NCI-H82 treated with DMSO at 0.1 percent for 48 hours (cell line): ENCODE results near the gene DOCK8.

Experiments
- DNase-seq: peaks from one replicate; lab custom pipeline; 2025; ENCODE audit not compliant: unreplicated experiment; lab: John Stamatoyannopoulos, UW

DOCK8 gene

GRCh38 chr9:357560-357959, 142.9 kb downstream of the DOCK8 start:
- DNase-seq, result no peak

- DNase-seq, result no peak
These were observed 148.1 kb downstream of the DOCK8 start for GRCh38 chr9:362561-363273.

GRCh38 chr9:363274-363612, 148.6 kb downstream of the DOCK8 start:
- no peak for DNase-seq

GRCh38 chr9:365436-365835, 150.8 kb downstream of the DOCK8 start:
- DNase-seq, result no peak

GRCh38 chr9:366620-367019, 152.0 kb downstream of the DOCK8 start:
- DNase-seq, result no peak

GRCh38 chr9:370086-370485, 155.4 kb downstream of the DOCK8 start:
- DNase-seq, result no peak

GRCh38 chr9:371349-371748, 156.7 kb downstream of the DOCK8 start:
- DNase-seq, result peak; percentile 20

GRCh38 chr9:372128-372527, 157.5 kb downstream of the DOCK8 start:
- no peak for DNase-seq

- DNase-seq, result no peak
These were observed 159.1 kb downstream of the DOCK8 start for GRCh38 chr9:373759-374206.

- DNase-seq, result no peak
These were observed 160.1 kb downstream of the DOCK8 start for GRCh38 chr9:374736-375135.

GRCh38 chr9:376115-376514, 161.4 kb downstream of the DOCK8 start:
- no peak for DNase-seq

GRCh38 chr9:378263-378662, 163.6 kb downstream of the DOCK8 start:
- DNase-seq, result no peak

- DNase-seq, result no peak
These were observed 167.7 kb downstream of the DOCK8 start for GRCh38 chr9:382383-382782.

- peak; percentile 67 for DNase-seq
These were observed 171.2 kb downstream of the DOCK8 start for GRCh38 chr9:385818-386398.

GRCh38 chr9:389159-389558, 174.5 kb downstream of the DOCK8 start:
- no peak for DNase-seq

- no peak for DNase-seq
These were observed 175.1 kb downstream of the DOCK8 start for GRCh38 chr9:389758-390157.

GRCh38 chr9:392077-392804, 177.6 kb downstream of the DOCK8 start:
- DNase-seq, result no peak

- DNase-seq, result no peak
These were observed 179.8 kb downstream of the DOCK8 start for GRCh38 chr9:394347-395052.

GRCh38 chr9:396396-396795, 181.7 kb downstream of the DOCK8 start:
- DNase-seq, result no peak

- no peak for DNase-seq
These were observed 183.4 kb downstream of the DOCK8 start for GRCh38 chr9:398085-398484.

- DNase-seq, result peak; percentile 97
These were observed 186.6 kb downstream of the DOCK8 start for GRCh38 chr9:401223-401622.

- DNase-seq, result no peak
These were observed 189.6 kb downstream of the DOCK8 start for GRCh38 chr9:404234-404633.
